ENCODE measurements around the gene FBXW11.

GRCh38 chr5:172055996-172056395, 49.6 kb upstream of the FBXW11 start:
- TF ChIP-seq CTCF (IDR thresholded peaks at IDR 0.05) = no peak
- no peak for TF ChIP-seq POLR2A (IDR thresholded peaks at IDR 0.05)
